Activated naive CD8-positive, alpha-beta T cell treated with anti-CD3 and anti-CD28 coated beads, Interleukin-2, amount 50 U/mL, for 16 hours (primary cell): ENCODE data around the gene CRB2.
"Not testable (repeated sequence)": the region's sequence is repeated elsewhere in the genome, so short reads cannot be mapped to it uniquely, and the experiment has no call there.

Experiments used
- DNase-seq: peaks from one replicate; pipeline ENCODE4 v3.0.0-alpha.2; 2020; ENCODE audit warnings: low read depth, low spot score

The CRB2 gene

DNA sequence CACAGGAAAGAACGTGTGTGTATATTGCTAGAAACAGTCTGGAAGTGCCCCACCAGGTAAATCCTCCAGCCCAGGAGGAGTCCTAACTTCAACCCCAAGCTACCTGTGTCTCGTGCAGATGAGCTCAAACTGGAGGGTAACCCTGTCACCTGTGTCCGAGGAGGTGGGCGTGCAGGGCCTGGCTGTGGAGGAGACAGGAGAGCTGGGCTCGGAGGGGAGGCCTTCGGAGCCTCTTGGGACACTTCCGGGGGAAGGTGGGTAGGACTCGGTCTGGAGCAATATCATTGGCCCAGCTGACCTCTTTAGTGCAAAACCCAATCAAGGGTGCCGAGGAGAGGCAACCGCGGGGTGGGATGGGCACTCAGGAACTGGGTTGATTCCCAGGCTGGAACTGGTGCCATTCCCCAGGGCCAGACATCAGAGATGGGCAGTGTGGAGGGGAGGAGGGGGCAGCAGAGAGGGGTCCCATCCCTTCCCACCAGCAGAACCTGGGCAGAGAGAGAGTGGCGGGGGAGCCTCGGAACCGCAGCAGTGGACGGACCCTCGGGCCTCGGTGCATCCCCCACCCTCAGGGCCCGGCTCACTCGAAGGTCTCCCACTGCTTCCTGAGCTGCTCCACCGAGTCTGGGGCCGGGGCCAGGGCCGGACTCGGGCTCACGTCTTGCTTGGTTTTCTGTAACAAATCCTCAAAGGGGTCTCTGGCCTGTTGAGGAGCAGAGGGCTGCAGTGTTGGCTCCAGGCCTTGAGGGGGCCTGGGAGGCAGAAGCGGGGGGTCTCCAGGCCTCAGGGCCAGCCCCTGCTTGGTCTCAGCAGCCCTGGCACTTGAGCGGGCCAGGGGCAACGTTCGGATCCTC, 25.1 kb downstream of the CRB2 start:
- DNase-seq, result no peak

GRCh38 chr9:123382653-123383511, 26.9 kb downstream of the CRB2 start:
- no peak for DNase-seq

DNA sequence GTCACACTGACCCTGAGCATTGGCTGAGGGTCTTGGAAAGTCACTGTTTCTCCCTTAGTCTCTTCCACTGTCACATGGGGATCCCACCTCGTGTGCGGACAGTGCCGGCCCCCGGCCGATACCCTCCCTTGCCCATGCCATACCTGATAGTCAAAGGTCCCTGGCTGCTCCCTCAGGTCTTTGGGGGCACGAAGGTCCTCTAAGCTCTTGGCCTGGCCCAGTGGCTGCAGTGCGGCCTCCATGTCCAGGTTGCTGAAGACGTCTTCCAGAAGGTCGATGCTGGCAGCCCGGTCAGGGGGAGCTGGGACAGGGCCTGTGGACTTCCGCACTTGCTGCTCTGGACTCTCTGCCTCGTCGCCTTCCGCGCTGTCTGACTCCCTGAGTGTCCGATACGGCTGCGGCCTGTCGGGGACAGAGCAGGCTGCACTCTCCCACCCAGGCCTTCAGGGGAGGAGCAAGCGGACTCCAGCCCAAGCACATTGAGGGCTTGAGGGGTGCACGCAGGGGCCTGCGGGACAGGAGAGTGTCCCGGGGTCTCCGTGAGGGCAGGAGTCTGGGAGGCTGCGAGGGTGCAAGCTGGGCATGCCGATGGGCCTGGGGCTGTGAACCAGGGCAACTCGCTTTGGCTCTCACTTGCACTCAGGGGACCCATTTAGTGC, 27.6 kb downstream of the CRB2 start:
- DNase-seq, result no peak

- no peak for DNase-seq
Observed at GRCh38 chr9:123387686-123388085, 31.7 kb downstream of the CRB2 start.

- DNase-seq, result no peak
Observed at GRCh38 chr9:123389070-123389469, 33.1 kb downstream of the CRB2 start.

DNA sequence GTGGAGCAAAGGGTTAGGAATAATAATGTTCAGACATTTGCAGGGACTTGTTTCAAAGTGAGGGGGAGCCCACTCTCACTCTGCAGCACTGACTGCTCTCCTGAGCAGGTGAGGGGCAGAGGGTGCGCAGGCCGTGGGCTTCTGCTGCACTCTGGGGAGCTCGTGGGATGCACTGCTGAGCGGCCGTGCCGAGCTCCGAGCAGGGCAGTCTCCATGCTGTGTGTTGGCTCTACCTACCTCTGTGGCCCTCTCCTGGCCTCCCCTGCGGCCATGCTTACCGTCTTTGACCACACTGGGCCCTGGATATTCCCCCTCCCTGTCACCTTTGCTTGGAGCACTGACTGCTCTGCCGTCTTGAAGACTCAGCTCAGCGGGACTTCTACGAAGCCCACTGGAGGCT, 33.7 kb downstream of the CRB2 start:
- DNase-seq, result no peak

GRCh38 chr9:123390337-123391135, 34.5 kb downstream of the CRB2 start:
- no peak for DNase-seq

DNA sequence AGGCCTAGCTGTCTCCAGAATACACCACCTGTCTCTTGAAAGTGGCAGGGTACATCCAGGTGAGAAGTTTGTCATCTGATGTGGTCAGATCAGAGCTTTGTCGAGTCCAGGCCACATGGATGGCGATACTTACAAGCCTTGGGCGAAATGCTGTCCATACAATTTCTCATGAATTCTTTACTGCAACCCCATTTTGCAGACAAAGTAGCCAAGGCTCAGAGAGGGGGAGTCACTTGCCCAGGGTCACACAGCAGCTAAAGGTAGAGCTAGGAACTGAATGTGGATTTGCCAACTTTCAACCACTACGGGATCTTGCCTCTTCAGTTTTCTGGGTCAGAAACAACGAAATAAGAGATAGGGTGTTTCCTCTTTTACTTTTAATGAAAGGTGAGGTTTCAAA, 35.2 kb downstream of the CRB2 start:
- no peak for DNase-seq

GRCh38 chr9:123391946-123392345, 35.9 kb downstream of the CRB2 start:
- no peak for DNase-seq

DNA sequence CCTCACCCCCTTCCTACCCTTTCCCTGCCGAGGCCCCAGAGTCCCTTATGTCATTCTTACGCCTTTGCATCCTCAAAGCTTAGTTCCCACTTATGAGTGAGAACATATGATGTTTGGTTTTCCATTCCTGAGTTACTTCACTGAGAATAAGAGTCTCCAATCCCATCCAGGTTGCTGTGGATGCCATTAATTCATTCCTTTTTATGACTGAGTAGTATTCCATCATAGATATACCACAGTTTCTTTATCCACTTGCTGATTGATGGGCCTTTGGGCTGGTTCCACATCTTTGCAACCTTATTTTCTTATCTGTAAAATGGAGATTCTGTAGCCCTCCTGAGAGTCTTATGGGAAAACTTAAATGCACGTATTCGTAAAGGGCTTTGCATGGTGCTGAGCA, 36.8 kb downstream of the CRB2 start:
- DNase-seq, result no peak

DNA sequence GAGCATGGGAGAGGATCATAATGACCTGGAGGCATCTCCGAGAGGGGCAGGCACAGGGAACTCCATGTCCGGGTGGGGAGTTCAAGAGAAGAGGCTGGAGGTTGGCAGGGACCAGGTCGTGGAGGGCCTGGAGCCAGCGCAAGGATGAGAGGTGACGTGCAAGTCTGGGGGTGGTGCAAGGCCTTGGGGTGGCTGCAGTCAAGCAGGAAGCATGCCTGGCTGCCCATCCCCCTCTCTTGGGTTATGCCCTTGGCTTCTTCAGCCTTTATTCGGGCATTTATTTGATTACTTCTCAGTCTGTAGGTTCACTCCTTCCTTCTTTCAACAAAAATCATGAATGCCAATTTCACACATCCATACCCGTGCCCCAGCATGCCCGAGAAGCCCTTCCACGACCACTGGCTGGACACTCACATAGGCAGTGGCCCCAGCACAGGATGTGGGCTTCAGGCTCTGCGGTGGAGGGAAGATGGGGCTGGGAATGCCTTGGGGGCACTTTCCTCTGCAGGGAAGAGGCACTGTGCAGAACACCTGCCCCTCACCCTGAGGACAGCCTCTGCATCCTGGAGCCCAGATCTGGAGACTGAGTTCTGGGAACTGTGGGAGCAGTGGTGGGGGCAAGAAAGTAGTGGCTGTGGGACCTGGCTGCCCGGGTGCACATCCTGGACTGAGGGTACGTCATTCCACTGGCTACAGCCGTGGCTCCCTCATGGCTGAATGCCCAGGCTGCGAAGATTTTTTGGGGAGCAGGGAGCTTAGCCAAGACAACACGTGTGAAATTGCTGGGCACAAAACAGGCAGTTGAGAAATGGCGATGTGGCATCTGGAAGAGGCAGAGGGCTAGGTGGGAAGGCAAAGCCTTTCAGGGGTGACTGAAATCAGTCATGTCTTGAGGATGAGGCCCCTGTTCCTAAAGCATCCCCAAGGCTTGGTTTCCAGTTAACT, 38.6 kb downstream of the CRB2 start:
- no peak for DNase-seq

- no peak for DNase-seq
Observed at GRCh38 chr9:123395276-123395688, 39.3 kb downstream of the CRB2 start.

DNA sequence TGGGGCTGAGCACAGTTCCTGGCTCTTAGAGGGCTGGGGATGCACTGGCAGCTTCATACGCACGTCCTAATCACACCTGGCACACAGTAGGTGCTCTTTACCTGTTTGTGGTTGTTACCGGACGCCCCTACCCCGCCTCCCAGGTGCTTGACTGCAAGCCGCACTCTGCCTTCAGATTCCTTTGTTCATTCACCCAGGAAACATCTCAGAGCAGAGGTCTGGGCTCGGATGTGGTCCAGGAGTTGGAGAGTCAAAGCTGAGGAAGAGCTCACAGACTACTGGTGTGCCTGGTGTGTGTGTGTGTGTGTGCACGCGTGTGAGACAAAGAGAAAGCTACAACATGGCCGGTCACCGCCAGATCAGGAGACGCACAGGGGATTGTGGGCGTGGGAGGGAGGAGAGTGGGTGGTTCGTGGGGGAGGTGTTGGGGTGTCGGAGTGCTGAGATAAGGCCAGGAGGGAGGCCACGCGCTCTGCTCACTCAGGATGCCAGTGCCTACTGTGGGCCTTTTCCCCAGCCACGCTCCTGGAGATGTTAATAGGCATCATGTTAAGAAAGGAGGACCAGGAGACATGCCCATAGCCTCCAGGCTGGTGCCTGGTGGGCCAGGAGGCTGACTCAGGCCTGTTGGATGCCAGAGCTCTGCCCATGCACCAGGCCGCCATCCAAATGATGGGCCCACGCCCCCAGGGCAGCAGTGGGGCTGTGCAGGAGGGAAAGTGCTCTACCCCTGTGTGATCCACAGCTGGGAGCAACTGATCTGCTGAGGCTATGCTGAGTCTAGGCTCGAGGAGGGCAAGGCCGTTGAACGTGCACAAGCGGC, 39.9 kb downstream of the CRB2 start:
- DNase-seq, result no peak

DNA sequence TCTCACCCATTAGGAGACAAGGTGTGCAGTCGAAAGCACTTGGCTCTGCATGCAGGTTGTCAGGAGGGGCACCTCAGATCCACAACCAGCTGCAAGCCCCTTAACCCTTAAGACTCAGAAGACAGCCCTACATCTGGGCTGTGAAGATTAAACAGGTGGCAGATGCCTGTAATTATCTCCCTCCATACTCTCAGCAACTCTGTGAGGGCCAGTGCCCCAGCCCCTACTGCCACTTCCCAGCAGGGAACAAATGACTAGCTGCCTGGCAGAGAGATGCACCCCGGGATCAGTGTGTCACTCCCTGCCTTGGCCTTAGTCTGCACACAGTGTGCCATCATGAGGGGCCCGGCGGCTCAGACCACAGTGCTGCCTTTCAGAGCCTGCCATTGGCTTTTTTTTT, 42.0 kb downstream of the CRB2 start:
- no peak for DNase-seq

DNA sequence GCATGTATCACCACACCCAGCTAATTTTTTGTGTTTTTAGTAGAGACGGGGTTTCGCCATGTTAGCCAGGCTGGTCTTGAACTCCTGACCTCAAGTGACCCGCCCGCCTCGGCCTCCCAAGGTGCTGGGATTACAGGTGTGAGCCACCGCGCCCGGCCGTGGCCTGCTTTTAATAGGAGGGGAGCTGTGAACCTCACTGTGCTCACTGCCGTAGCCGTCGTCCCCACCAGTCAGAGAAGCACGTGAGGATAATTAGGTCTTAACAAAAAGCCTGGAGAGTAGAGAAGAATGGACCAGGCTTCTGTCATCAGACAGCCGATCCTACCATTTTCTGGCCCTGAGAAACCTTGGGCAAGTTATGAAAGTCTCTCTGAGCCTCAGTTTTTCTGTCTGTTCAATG, 42.9 kb downstream of the CRB2 start:
- DNase-seq, result not testable (repeated sequence)

- DNase-seq, result no peak
Observed at GRCh38 chr9:123399803-123400378, 43.9 kb downstream of the CRB2 start.

- DNase-seq, result no peak
Observed at GRCh38 chr9:123400926-123401503, 45.0 kb downstream of the CRB2 start.

DNA sequence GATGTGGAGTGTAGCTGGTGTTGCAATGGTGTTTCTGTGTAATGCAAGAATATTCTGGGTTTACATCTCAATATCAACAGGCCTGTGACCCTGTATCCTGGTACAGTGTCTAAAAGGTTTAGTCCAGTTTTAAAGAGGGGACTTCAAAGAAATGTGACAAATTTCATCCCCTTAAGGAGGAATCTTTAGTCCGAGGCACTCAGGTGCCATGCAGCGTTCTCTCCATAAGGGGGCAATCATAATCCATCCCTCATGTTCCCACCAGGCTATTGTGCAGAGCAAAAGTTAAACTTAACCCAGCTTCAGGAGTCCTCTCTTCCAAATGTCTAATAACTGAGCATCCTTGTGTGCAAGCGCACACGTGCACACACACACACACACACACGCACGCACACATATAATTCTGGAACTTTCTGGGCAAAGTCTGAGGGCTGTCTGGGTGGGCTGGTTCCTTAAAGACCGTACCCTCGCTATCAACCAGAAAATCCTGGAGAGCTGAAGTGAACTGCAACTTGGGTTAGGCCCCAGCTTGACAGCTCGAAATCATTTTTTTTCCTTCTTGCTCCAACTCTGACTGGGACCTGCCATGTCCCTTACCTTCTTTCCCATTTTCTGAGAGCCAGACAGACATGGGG, 46.0 kb downstream of the CRB2 start:
- no peak for DNase-seq
